Ectodermal cell (in vitro differentiated cells): Measurements from ENCODE around the gene ZFP42.

ENCODE experiments used
- H3K27ac ChIP-seq: 2 replicates; pipeline ENCODE4 v1.7.0; 2013; ENCODE audit warnings: mild to moderate bottlenecking, low read depth, low read length; ENCODE audit not compliant: insufficient read depth, poor library complexity, severe bottlenecking
- H3K27me3 ChIP-seq: 2 replicates; pipeline ENCODE4 v1.7.0; 2013; ENCODE audit warnings: mild to moderate bottlenecking, low read length; ENCODE audit not compliant: insufficient read depth, control insufficient read depth, poor library complexity, severe bottlenecking
- H3K36me3 ChIP-seq: one replicate; pipeline ENCODE4 v1.7.0; 2013; ENCODE audit warnings: low read length; ENCODE audit not compliant: control insufficient read depth, insufficient read depth
- H3K4me1 ChIP-seq: one replicate; pipeline ENCODE4 v1.7.0; 2013; ENCODE audit warnings: low read length; ENCODE audit not compliant: control insufficient read depth, insufficient read depth
- H3K4me3 ChIP-seq: 2 replicates; pipeline ENCODE4 v1.7.0; 2013; ENCODE audit warnings: low read depth, low read length, control low read depth; ENCODE audit not compliant: insufficient read depth
- H3K9me3 ChIP-seq: 2 replicates; pipeline ENCODE4 v1.7.0; 2013; ENCODE audit warnings: mild to moderate bottlenecking, low read length, moderate library complexity; ENCODE audit not compliant: control insufficient read depth
- WGBS, 2 experiments: methylation state at CpG; one replicate each; pipeline ENCODE4 v1.1.7; 2013; ENCODE audit warnings: missing lambda C conversion rate in 2 of 2; 5-methylcytosine and 5-hydroxymethylcytosine counted together

Gene ZFP42

DNA sequence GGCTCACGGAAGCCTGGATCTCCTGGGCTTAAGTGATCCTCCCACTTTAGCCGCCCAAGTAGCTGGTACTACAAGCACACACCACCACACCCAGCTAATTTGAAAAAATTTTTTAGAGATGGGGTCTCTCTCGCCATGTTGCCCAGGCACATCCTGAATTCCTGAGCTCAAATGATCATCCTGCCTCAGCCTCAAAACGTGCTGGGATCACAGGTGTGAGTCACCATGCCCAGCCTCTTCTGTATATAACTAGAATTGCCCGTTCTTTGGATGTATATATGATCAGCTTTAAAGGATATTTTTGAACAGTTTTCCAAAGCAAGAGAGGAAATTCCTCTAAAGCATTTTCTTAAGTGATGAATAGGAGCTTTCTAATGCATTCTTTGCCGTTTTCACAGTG lies 22.7 kb downstream of the ZFP42 start:
- Histone ChIP-seq H3K27ac (no peak overlapping the region), H3K4me1 (no peaks in the 10 kb centered on the region), H3K36me3 (no peaks in the 10 kb centered on the region), H3K27me3 (no peaks in the 10 kb centered on the region), H3K4me3 (no peak overlapping the region), H3K9me3 (no peaks in the 10 kb centered on the region)
- 93 to 94% methylated on average over 6 of the region's 6 CpGs for WGBS, 2 experiments

DNA sequence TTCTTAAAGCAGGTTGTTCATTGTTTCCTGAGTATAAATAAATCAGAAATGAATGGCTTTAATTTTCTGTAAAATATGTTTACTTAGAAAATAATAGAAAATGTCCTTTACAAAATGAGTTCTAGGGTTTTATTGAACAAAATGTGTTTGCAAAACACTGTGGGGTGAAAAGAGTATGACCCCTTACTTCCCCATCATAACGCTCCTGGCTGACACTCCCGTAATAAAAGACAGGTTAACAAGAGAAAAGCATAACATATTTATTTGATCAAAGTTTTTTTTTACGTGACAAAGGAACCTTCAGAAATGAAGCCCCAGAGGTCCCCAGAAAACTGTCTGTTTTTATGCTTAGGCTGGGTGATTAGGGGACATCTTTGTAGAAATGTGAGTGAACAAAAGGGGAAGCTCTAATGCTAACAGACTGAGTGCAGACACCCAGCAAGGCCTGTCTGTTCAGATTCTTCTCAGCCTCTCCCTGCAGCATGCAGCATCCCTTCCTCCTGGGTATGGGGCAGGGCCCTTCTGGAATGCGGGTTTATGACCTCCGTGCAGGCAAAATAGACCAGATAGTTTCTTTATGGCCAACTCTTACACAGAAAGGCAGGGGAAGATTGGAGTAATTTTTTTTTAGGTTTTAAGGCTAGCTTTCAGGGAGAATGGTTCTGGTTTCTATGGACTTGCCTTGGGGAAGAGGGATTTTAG lies 26.1 kb downstream of the ZFP42 start:
- 69 to 75% methylated on average over 3 to 5 of the region's 5 CpGs for WGBS, 2 experiments
- Histone ChIP-seq H3K36me3 (no peaks in the 10 kb centered on the region), H3K27me3 (no peaks in the 10 kb centered on the region), H3K27ac (no peak overlapping the region), H3K9me3 (no peaks in the 10 kb centered on the region), H3K4me1 (no peaks in the 10 kb centered on the region), H3K4me3 (no peak overlapping the region)

DNA sequence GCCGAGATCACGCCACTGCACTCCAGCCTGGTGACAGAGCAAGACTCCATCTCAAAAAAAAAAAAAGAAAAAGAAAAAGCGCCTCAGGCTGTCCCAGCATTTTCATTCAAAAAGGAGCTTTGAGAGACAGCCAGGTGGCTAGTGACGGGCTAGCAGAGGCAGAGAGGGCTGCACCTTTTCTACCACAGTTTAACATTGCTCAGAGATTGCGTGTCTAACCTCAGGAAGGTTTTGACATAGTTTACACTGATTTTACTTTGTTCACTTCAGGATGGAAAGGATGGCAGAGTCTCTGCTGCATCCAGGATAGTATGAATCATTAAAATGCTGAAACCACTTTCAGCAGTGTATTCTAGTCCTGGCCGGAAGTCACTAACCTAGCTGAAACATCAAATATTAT lies 28.1 kb downstream of the ZFP42 start:
- H3K27ac ChIP-seq, result no peak overlapping the region
- H3K4me1 ChIP-seq, result no peaks in the 10 kb centered on the region
- H3K27me3 ChIP-seq, result no peaks in the 10 kb centered on the region
- H3K36me3 ChIP-seq, result no peaks in the 10 kb centered on the region
- WGBS, 2 experiments, result 70 to 76% methylated on average over 6 of the region's 6 CpGs
- H3K4me3 ChIP-seq, result no peak overlapping the region
- H3K9me3 ChIP-seq, result no peaks in the 10 kb centered on the region

DNA sequence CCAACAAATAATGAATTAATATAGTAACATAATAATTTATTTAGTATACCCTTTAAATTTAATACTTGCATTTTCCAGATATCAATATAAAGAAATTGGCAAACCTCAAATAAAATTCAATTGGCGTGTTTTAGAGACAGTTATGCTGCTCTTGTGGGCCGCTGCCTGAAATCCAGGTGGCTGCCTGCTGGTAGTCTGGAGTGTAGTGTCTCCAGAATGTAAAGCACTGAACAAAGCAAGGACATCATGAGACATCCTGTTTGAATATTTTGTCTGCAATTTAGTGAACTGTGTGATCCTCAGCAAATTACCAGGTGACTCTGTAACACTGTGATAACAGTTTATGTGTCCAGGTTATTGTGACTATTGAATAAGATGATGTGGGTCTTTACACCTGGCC lies 29.9 kb downstream of the ZFP42 start:
- H3K27me3 ChIP-seq, result no peaks in the 10 kb centered on the region
- WGBS, 2 experiments, result 94 to 100% methylated on average over 2 of the region's 2 CpGs
- H3K4me3 ChIP-seq, result no peak overlapping the region
- H3K9me3 ChIP-seq, result no peaks in the 10 kb centered on the region
- H3K36me3 ChIP-seq, result no peaks in the 10 kb centered on the region
- H3K27ac ChIP-seq, result no peak overlapping the region
- H3K4me1 ChIP-seq, result no peaks in the 10 kb centered on the region

DNA sequence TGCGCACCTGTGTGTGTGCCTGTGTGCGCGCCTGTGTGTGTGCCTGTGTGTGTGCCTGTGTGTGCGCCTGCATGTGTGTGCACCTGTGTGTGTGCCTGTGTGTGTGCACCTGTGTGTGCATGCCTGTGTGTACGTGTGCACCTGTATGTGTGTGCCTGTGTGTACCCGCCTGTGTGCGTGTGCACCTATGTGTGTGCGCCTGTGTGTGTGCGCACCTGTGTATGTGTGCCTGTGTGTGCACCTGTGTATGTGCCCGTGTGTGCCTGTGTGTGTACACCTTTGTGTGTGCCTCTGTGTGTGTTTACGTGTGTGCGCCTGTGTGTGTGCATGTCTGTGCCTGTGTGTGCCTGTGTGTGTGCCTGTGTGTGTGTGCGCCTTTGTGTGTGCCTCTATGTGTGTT lies 33.5 kb downstream of the ZFP42 start:
- Histone ChIP-seq H3K9me3 (no peaks in the 10 kb centered on the region), H3K4me1 (no peaks in the 10 kb centered on the region), H3K36me3 (no peaks in the 10 kb centered on the region), H3K27me3 (peaks cover 23% of the 10 kb centered on the region), H3K4me3 (no peak overlapping the region), H3K27ac (no peak overlapping the region)
- 92 to 96% methylated on average over 13 of the region's 13 CpGs for WGBS, 2 experiments

DNA sequence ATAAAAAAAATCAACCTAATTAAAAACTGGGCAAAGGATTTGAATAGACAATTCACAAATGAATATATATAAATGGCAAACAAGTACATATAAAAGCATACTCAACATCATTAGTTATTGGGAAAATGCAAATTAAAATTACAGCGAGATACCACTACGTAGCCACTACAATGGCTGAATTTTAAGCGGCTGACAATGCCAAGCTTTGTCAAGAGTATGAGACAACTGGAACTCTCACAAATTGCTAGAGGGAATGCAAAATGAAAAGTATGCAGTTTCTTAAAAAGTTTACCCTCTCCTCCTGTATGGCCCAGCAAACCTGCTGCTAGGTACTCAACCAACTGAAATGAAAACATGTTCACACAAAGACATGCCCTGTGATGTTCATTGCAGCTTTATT lies 34.8 kb downstream of the ZFP42 start:
- 89 to 97% methylated on average over 3 of the region's 3 CpGs for WGBS, 2 experiments
- Histone ChIP-seq H3K27me3 (peaks cover 23% of the 10 kb centered on the region), H3K4me1 (no peaks in the 10 kb centered on the region), H3K36me3 (no peaks in the 10 kb centered on the region), H3K4me3 (no peak overlapping the region), H3K27ac (no peak overlapping the region), H3K9me3 (no peaks in the 10 kb centered on the region)

DNA sequence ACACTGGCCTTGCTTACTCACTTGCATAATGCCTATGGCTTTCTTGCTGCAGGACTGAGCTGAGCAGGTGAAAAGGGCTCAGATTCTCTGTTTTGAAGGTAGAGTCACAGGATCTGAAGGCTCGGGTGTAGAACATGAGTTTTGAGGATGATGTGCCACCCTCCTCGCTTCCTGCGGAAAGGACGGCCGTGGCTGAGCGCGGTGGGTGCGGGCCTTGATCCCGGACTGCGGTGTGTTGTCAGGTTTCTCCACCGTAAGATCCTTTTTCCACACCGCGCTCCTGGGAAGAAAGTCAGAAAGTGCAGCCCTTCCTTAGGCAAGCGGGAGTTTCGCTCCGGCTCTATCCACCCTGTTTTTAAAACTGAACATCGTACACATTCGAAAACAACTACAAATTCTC lies 36.2 kb downstream of the ZFP42 start:
- H3K9me3 ChIP-seq, result no peaks in the 10 kb centered on the region
- H3K4me1 ChIP-seq, result no peaks in the 10 kb centered on the region
- WGBS, 2 experiments, result 2 to 3% methylated on average over 18 of the region's 18 CpGs
- H3K4me3 ChIP-seq, result peak overlapping the region; percentile 19
- no peak overlapping the region for H3K27ac ChIP-seq
- H3K27me3 ChIP-seq, result peaks cover 23% of the 10 kb centered on the region
- no peaks in the 10 kb centered on the region for H3K36me3 ChIP-seq

DNA sequence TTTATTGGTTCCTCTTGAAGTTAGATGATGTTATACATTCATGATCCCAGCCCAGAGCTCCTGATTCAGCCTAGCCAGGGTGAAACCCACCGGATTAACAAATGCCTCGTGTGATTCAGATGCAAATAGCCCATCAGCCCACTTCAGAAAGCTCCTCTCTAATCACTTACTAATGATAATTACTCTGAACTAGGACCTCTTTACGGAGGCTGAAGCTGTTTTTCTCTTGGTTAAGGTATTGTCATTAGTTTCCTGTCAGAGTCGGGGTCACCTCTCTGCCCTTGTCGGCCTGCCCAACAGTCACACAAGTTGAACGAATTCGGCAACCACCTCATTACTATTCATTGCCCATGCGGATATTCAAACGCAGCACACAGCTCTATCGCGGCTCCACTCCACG lies 36.6 kb downstream of the ZFP42 start:
- H3K9me3 ChIP-seq, result no peaks in the 10 kb centered on the region
- H3K4me1 ChIP-seq, result no peaks in the 10 kb centered on the region
- peak overlapping the region; percentile 19 for H3K4me3 ChIP-seq
- H3K36me3 ChIP-seq, result no peaks in the 10 kb centered on the region
- WGBS, 2 experiments, result 0% methylated on average over 7 to 12 of the region's 12 CpGs
- H3K27ac ChIP-seq, result no peak overlapping the region
- peaks cover 23% of the 10 kb centered on the region for H3K27me3 ChIP-seq

DNA sequence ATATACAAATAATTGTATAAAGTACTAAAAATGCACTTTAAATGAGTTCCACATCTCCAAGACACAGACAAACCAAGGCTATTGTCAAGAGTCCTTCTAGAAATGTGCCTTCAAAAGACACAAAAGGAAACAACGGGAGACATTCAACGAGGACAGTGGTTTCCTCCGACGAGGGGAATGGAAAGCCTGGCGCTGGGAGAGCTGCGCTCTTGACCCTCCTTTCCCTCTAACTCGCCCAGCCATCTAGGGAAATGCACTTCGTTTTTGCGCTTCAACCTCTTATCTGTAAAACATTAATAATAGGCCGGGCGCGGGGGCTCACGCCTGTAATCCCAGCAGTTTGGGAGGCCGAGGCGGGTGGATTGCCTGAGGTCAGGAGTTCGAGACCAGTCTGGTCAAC lies 37.0 kb downstream of the ZFP42 start:
- H3K27me3 ChIP-seq, result peaks cover 23% of the 10 kb centered on the region
- no peaks in the 10 kb centered on the region for H3K4me1 ChIP-seq
- H3K4me3 ChIP-seq, result no peak overlapping the region
- WGBS, 2 experiments, result 26 to 29% methylated on average over 16 of the region's 16 CpGs
- no peaks in the 10 kb centered on the region for H3K9me3 ChIP-seq
- H3K27ac ChIP-seq, result no peak overlapping the region
- H3K36me3 ChIP-seq, result no peaks in the 10 kb centered on the region

DNA sequence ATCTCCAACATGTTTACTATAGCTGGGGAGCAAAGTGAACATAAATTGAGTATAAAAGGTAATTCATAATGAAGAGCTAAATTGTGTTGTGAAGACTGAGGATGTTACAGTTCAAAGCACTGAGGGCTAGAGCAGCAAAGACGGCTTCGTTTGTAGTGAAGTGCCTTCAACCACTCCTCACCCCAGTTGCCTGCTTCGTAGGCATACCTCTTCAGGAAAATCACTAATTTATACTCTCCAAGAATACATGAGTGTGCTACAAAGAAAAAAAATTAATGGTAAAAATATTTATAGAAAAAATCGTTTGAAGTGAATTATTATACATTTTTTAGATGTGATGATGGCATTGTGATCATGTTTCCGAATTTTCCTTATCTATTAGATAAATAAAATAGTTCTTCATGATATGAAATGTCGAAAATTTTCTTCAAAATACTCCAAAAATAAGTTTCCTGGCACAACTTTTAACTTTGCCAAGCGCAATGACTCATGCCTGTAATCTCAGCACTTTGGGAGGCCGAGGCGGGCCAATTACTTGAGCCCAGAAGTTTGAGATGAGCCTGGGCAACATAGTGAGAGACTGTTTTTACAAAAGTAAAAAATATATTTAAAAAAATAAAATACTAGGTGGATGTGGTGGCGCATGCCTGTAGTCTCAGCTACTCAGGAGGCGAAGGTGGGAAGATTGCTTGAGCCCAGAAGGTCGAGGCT lies 41.6 kb downstream of the ZFP42 start:
- Histone ChIP-seq H3K9me3 (no peaks in the 10 kb centered on the region), H3K4me3 (no peak overlapping the region), H3K27me3 (peaks cover 7% of the 10 kb centered on the region), H3K36me3 (no peaks in the 10 kb centered on the region), H3K27ac (no peak overlapping the region), H3K4me1 (no peaks in the 10 kb centered on the region)
- WGBS, 2 experiments, result 93% methylated on average over 7 to 10 of the region's 12 CpGs
